GM10266 (cell line): ENCODE measurements around the gene MRPL23.

ENCODE experiments used
- DNase-seq: peaks from one replicate; pipeline ENCODE4 v3.0.0; 2012; ENCODE audit errors: extremely low spot score
- TF ChIP-seq, protein P1 (sequence below): IDR thresholded peaks from 2 replicates; pipeline ENCODE4 v1.5.1; 2012; ENCODE audit warnings: mild to moderate bottlenecking, low read depth; ENCODE audit not compliant: control insufficient read depth, insufficient read depth; ENCODE audit errors: missing control alignments

The MRPL23 gene

DNA sequence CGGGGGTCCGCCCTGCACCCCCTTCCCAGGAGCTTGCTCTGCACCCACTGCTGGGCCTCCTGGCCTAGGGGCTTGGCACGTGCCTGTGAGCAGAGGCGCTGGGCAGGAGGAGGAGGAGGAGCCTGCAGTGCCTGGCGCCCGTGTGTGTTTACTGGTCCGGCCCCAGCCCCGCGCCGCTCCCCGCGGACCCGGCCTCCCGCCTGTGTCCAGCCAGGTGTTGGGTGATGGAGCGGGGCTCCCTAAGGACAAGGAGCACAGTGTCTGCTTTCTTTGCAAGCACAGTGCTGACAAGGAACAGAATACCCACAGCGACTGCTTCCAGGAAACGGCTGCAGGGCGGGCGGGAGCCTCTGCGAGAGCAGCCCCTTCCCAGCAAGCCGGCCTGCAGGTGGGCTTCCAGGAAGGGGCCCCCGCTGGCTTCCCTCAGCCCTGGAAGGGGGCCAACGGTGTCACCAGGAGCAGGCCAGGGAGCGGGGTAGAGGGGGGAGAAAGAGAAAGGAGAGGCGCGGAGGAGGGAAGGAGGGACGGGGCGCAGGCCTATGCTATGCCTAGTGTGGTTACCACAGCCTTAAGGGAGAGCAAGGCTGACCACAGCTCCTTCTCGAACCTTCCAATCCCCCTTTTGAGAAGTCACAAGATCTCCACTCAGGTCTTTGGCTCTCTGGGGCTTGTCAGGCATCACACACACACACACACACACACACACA lies 43.9 kb downstream of the MRPL23 start:
- no peak for DNase-seq
- TF ChIP-seq, protein P1, sequence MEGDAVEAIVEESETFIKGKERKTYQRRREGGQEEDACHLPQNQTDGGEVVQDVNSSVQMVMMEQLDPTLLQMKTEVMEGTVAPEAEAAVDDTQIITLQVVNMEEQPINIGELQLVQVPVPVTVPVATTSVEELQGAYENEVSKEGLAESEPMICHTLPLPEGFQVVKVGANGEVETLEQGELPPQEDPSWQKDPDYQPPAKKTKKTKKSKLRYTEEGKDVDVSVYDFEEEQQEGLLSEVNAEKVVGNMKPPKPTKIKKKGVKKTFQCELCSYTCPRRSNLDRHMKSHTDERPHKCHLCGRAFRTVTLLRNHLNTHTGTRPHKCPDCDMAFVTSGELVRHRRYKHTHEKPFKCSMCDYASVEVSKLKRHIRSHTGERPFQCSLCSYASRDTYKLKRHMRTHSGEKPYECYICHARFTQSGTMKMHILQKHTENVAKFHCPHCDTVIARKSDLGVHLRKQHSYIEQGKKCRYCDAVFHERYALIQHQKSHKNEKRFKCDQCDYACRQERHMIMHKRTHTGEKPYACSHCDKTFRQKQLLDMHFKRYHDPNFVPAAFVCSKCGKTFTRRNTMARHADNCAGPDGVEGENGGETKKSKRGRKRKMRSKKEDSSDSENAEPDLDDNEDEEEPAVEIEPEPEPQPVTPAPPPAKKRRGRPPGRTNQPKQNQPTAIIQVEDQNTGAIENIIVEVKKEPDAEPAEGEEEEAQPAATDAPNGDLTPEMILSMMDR, result no peak

GRCh38 chr11:1992111-1992510 lies 45.0 kb downstream of the MRPL23 start:
- TF ChIP-seq, protein P1, result no peak
- no peak for DNase-seq

DNA sequence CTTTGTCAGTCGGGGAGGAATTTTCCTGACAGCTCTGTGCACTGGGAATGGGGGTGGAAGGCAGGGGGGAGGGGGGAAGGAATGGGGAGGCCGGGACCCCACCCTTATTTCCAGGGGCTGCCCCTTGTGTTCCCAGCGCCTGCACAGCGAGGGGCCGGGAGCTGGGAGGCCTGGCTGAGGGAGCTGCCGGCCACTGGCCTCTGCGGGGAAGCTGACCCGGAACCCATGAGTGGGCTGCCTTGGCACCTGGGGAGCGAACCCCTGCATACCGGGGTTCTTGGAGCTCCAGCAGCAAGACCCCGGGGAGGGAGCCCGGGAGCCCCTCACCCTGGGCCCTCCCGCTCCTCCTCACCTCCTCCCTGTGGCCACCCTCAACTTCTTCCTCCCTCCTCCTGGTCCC lies 47.0 kb downstream of the MRPL23 start:
- DNase-seq, result no peak
- TF ChIP-seq, protein P1, result no peak

- TF ChIP-seq, protein P1, result no peak
Measured at GRCh38 chr11:1997755-1998154, 50.6 kb downstream of the MRPL23 start, which contains the start of gene H19. Gene H19 (minus strand): TSS chr11:1997842.

DNA sequence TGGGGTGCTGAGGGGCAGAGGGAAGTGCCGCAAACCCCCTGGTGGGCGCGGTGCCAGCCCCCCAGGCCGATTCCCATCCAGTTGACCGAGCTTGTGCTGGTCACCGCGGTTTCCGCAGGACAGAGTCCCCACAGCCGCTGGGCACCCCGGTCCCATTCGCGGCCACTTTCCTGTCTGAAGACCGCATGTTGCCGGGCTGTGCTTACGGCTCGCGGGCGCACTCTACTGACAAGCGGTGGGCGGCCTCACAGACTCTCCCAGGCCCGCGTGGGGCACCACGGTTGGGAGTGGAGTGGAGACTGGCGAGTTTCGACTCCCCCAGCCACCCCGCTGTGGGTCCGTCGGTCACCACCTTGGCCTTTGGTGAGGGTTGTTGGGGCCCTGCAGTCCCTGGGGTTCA lies 51.2 kb downstream of the MRPL23 start:
- DNase-seq, result no peak
- TF ChIP-seq, protein P1, result no peak

More at GRCh38 chr11:1997755-1998154, 50.6 kb downstream of the MRPL23 start, which contains the start of gene H19:
- no peak for DNase-seq

DNA sequence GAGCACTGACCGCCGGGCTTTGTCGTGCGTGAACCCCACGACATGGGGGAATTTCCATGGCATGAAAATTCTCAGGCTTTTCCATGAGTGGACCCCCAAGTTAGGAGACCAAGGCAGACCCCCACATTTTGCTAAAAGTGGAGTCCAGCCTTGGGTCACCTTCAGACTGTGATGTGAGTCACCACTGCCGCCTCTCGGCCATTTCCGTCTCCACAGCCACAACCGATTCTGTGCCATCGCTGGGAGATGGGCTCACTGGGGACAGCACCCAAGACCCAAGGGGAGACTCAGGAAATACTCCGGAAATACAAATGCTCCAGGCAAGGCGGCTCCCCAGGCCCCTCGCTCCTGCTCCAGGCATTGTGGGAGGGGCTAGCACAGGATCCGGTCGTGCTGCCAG lies 51.7 kb downstream of the MRPL23 start:
- no peak for DNase-seq
- TF ChIP-seq, protein P1, result no peak

GRCh38 chr11:2002042-2002776 lies 55.1 kb downstream of the MRPL23 start:
- no peak for DNase-seq
- TF ChIP-seq, protein P1, result no peak
